Subcutaneous abdominal adipose tissue (tissue), 5 donors: ENCODE data around the gene FARP1.

Experiments used
- H3K27ac ChIP-seq: one replicate; pipeline ENCODE4 v1.7.0; 2013; ENCODE audit warnings: low read depth, mild to moderate bottlenecking, inconsistent platforms, low read length, moderate library complexity
- H3K27me3 ChIP-seq, 5 donors: one replicate each; pipeline ENCODE4 v1.7.0; 2013; ENCODE audit warnings: low read length in 5 of 5, inconsistent platforms in 1 of 5; ENCODE audit not compliant: control insufficient read depth in 5 of 5, insufficient read depth in 4 of 5
- H3K36me3 ChIP-seq, 5 donors: one replicate each; pipeline ENCODE4 v1.7.0; 2013; ENCODE audit warnings: low read length in 5 of 5; ENCODE audit not compliant: control insufficient read depth in 5 of 5, insufficient read depth in 5 of 5
- H3K4me1 ChIP-seq, 5 donors: one replicate each; pipeline ENCODE4 v1.7.0; 2013; ENCODE audit warnings: low read length in 5 of 5, mild to moderate bottlenecking in 3 of 5, moderate library complexity in 1 of 5; ENCODE audit not compliant: control insufficient read depth in 5 of 5, insufficient read depth in 5 of 5
- H3K4me3 ChIP-seq, 5 donors: one replicate each; pipeline ENCODE4 v1.7.0; 2013; ENCODE audit warnings: low read length in 5 of 5, low read depth in 1 of 5
- H3K9ac ChIP-seq, 5 donors: one replicate each; pipeline ENCODE4 v1.7.0; 2013; ENCODE audit warnings: low read length in 5 of 5, mild to moderate bottlenecking in 4 of 5, moderate library complexity in 3 of 5
- H3K9me3 ChIP-seq, 5 donors: one replicate each; pipeline ENCODE4 v1.7.0; 2013; ENCODE audit warnings: low read length in 5 of 5; ENCODE audit not compliant: control insufficient read depth in 5 of 5
- donor health status: healthy.
- donor health status: healthy.
- donor health status: healthy.
- donor health status: healthy.
- donor health status: healthy.

The FARP1 gene

GRCh38 chr13:98103942-98104880, 38.7 kb upstream of the FARP1 start:
- H3K9ac ChIP-seq, result no peak overlapping the region
- H3K27me3 ChIP-seq, result no peaks in the 10 kb centered on the region
- H3K4me3 ChIP-seq, result no peak overlapping the region
- H3K36me3 ChIP-seq, result no peaks in the 10 kb centered on the region
- no peaks in the 10 kb centered on the region for H3K9me3 ChIP-seq
- H3K27ac ChIP-seq, result no peak overlapping the region
- no peaks in the 10 kb centered on the region for H3K4me1 ChIP-seq

GRCh38 chr13:98105929-98106336, 37.0 kb upstream of the FARP1 start:
- Histone ChIP-seq H3K9me3 (no peaks in the 10 kb centered on the region), H3K9ac (no peak overlapping the region), H3K27ac (no peak overlapping the region), H3K4me3 (no peak overlapping the region), H3K27me3 (no peaks in the 10 kb centered on the region), H3K4me1 (no peaks in the 10 kb centered on the region), H3K36me3 (no peaks in the 10 kb centered on the region)

GRCh38 chr13:98108341-98108740, 34.6 kb upstream of the FARP1 start:
- Histone ChIP-seq H3K4me3 (no peak overlapping the region), H3K9me3 (no peaks in the 10 kb centered on the region), H3K4me1 (no peaks in the 10 kb centered on the region), H3K9ac (no peak overlapping the region), H3K27ac (no peak overlapping the region), H3K27me3 (no peaks in the 10 kb centered on the region), H3K36me3 (no peaks in the 10 kb centered on the region)

- no peaks in the 10 kb centered on the region for H3K36me3 ChIP-seq
- H3K4me1 ChIP-seq, result no peaks in the 10 kb centered on the region
- no peak overlapping the region for H3K9ac ChIP-seq
- H3K9me3 ChIP-seq, result no peaks in the 10 kb centered on the region
- H3K27me3 ChIP-seq, result no peaks in the 10 kb centered on the region
- no peak overlapping the region for H3K4me3 ChIP-seq
- no peak overlapping the region for H3K27ac ChIP-seq
Measured at GRCh38 chr13:98109226-98109853, 33.6 kb upstream of the FARP1 start.

- Histone ChIP-seq H3K36me3 (no peaks in the 10 kb centered on the region), H3K4me3 (no peak overlapping the region), H3K27me3 (no peaks in the 10 kb centered on the region), H3K27ac (no peak overlapping the region), H3K9me3 (no peaks in the 10 kb centered on the region), H3K9ac (no peak overlapping the region), H3K4me1 (no peaks in the 10 kb centered on the region)
Measured at GRCh38 chr13:98110749-98111148, 32.1 kb upstream of the FARP1 start.

GRCh38 chr13:98111168-98112098, 31.5 kb upstream of the FARP1 start:
- Histone ChIP-seq H3K9me3 (no peaks in the 10 kb centered on the region), H3K4me1 (no peaks in the 10 kb centered on the region), H3K9ac (no peak overlapping the region), H3K4me3 (no peak overlapping the region), H3K27me3 (no peaks in the 10 kb centered on the region), H3K36me3 (no peaks in the 10 kb centered on the region), H3K27ac (no peak overlapping the region)

- Histone ChIP-seq H3K27ac (no peak overlapping the region), H3K9ac (no peak overlapping the region), H3K9me3 (no peaks in the 10 kb centered on the region), H3K4me1 (no peaks in the 10 kb centered on the region), H3K27me3 (no peaks in the 10 kb centered on the region), H3K36me3 (no peaks in the 10 kb centered on the region), H3K4me3 (no peak overlapping the region)
Measured at GRCh38 chr13:98112456-98112855, 30.4 kb upstream of the FARP1 start.

- Histone ChIP-seq H3K4me1 (no peaks in the 10 kb centered on the region), H3K27me3 (no peaks in the 10 kb centered on the region), H3K9me3 (peaks cover 0 to 11% (median 7%) of the 10 kb centered on the region in 5 donors), H3K27ac (no peak overlapping the region), H3K4me3 (no peak overlapping the region), H3K9ac (no peak overlapping the region), H3K36me3 (no peaks in the 10 kb centered on the region)
Measured at GRCh38 chr13:98118865-98119264, 24.0 kb upstream of the FARP1 start.

GRCh38 chr13:98123176-98123575, 19.7 kb upstream of the FARP1 start:
- no peak overlapping the region for H3K4me3 ChIP-seq
- no peaks in the 10 kb centered on the region for H3K27me3 ChIP-seq
- no peak overlapping the region for H3K9ac ChIP-seq
- no peak overlapping the region for H3K27ac ChIP-seq
- peaks cover 0 to 13% (median 8%) of the 10 kb centered on the region in 5 donors for H3K9me3 ChIP-seq
- no peaks in the 10 kb centered on the region for H3K36me3 ChIP-seq
- no peaks in the 10 kb centered on the region for H3K4me1 ChIP-seq
